Keratinocyte (primary cell): Measurements from ENCODE around the gene IQCE. TPM values are rescaled to one million over a fixed set of nuclear protein-coding genes. Genes with fewer than 3 reads are reported as not detected.

Experiments
- DNase-seq: peaks from one replicate; pipeline ENCODE4 v3.0.0-alpha.2; 2011; ENCODE audit warnings: low read depth, missing footprints, low spot score
- FAIRE-seq: peaks from 2 replicates; lab custom pipeline; 2011; peaks lifted over from hg19 to GRCh38; lab: Jason Lieb, UNC
- H2AFZ ChIP-seq: 2 replicates; pipeline ENCODE4 v1.6.0; 2012; ENCODE audit warnings: low read length, control low read depth, inconsistent platforms; ENCODE audit not compliant: control insufficient read depth
- H3K27ac ChIP-seq: 2 replicates; pipeline ENCODE4 v1.5.1; 2011; ENCODE audit warnings: low read length; ENCODE audit not compliant: control insufficient read depth, insufficient read depth
- H3K27me3 ChIP-seq: 3 replicates; pipeline ENCODE4 v1.6.0; 2011; ENCODE audit warnings: low read length; ENCODE audit not compliant: control insufficient read depth, insufficient read depth; ENCODE audit errors: extremely low read depth
- H3K36me3 ChIP-seq, 2 experiments: 2 replicates in 1 of 2; 3 replicates in 1 of 2; pipeline ENCODE4 v1.5.1; 2011; ENCODE audit warnings: low read length in 2 of 2, mild to moderate bottlenecking in 1 of 2; ENCODE audit not compliant: control insufficient read depth in 2 of 2, insufficient read depth in 2 of 2; ENCODE audit errors: extremely low read depth in 1 of 2
- H3K4me1 ChIP-seq: 3 replicates; pipeline ENCODE4 v1.5.1; 2011; ENCODE audit warnings: low read length; ENCODE audit not compliant: control insufficient read depth, insufficient read depth; ENCODE audit errors: extremely low read depth
- H3K4me2 ChIP-seq: 3 replicates; pipeline ENCODE4 v1.6.0; 2011; ENCODE audit warnings: low read depth, low read length; ENCODE audit not compliant: control insufficient read depth, insufficient read depth; ENCODE audit errors: extremely low read depth
- H3K4me3 ChIP-seq, 3 experiments: fragments of 200-600 bp in 1 of 3; sonication (generic) in 1 of 3; 2 replicates in 2 of 3; 3 replicates in 1 of 3; pipeline ENCODE4 v1.5.1; 2011 to 2016; ENCODE audit warnings: low read length in 3 of 3, mild to moderate bottlenecking in 3 of 3, control low read depth in 2 of 3, inconsistent platforms in 1 of 3, low read depth in 1 of 3, mixed read lengths in 1 of 3, mixed run types in 1 of 3, moderate library complexity in 1 of 3; ENCODE audit not compliant: control insufficient read depth in 2 of 3, insufficient read depth in 2 of 3; ENCODE audit errors: extremely low read depth in 1 of 3
- H3K79me2 ChIP-seq: 2 replicates; pipeline ENCODE4 v1.6.0; 2012; ENCODE audit warnings: low read length; ENCODE audit not compliant: control insufficient read depth, insufficient read depth
- H3K9ac ChIP-seq: 3 replicates; pipeline ENCODE4 v1.6.0; 2011; ENCODE audit warnings: low read length; ENCODE audit not compliant: control insufficient read depth, insufficient read depth; ENCODE audit errors: extremely low read depth
- H3K9me1 ChIP-seq: 3 replicates; pipeline ENCODE4 v1.6.0; 2011; ENCODE audit warnings: low read length; ENCODE audit not compliant: control insufficient read depth, insufficient read depth; ENCODE audit errors: extremely low read depth
- H3K9me3 ChIP-seq: 2 replicates; pipeline ENCODE4 v1.5.1; 2012; ENCODE audit warnings: low read depth, low read length; ENCODE audit not compliant: control insufficient read depth
- H4K20me1 ChIP-seq: 3 replicates; pipeline ENCODE4 v1.6.0; 2011; ENCODE audit warnings: low read length; ENCODE audit not compliant: control insufficient read depth, insufficient read depth; ENCODE audit errors: extremely low read depth
- EZH2 ChIP-seq: IDR thresholded peaks from one replicate; pipeline ENCODE4 v1.6.1; 2012; ENCODE audit warnings: inconsistent platforms, mild to moderate bottlenecking, low read length, moderate library complexity
- dilution Hi-C: fragments of 300-500 bp; cut with MboI; formaldehyde crosslinking; loops from one replicate; pipeline ENCODE4 v1.7.0; 2020; ENCODE audit warnings: low sequenced_read_pairs; ENCODE audit not compliant: extremely low pct_ligation_motif_present
- polyA plus RNA-seq, 5 experiments: library from polyadenylated mRNA; depleted of rRNA in 3 of 5; stranded (reverse) in 3 of 5; stranded (forward) in 1 of 5; unstranded in 1 of 5; fragments of >200 nt; gene quantifications; 1 replicate in 1 of 5; 2 replicates in 3 of 5; 3 replicates in 1 of 5; pipeline versions ENCODE4 v1.2.1 to v1.2.3, GENCODE V29; 2011 to 2012; ENCODE audit warnings: missing spikeins in 2 of 5, low read depth in 1 of 5, low replicate concordance in 1 of 5
- TF ChIP-seq, protein P1 (sequence below), 3 experiments: IDR thresholded peaks in 1 of 3; conservative IDR thresholded peaks in 1 of 3; optimal IDR thresholded peaks in 1 of 3; 2 replicates in 2 of 3; 3 replicates in 1 of 3; pipeline versions ENCODE3 to v1.5.1; 2011; ENCODE audit warnings: low read length in 3 of 3, mild to moderate bottlenecking in 3 of 3, moderate library complexity in 2 of 3, control low read depth in 1 of 3, inconsistent platforms in 1 of 3; ENCODE audit not compliant: insufficient read depth in 2 of 3; ENCODE audit errors: extremely low read depth in 1 of 3

The IQCE gene
- polyA plus RNA-seq, 1 donor (not counting 4 experiments of a cell fraction or from before 2014, with no cell fraction given): 5.2 TPM

GRCh38 chr7:2647594-2648172, 88.9 kb downstream of the IQCE start:
- Histone ChIP-seq H3K9me3 (no peaks in the 10 kb centered on the region), H3K79me2 (peaks cover 8% of the 10 kb centered on the region), H3K27me3 (no peaks in the 10 kb centered on the region), H2AFZ (no peak overlapping the region), H3K36me3 (peaks cover 8 to 17% of the 10 kb centered on the region in 2 experiments), H3K9me1 (no peaks in the 10 kb centered on the region), H3K27ac (no peak overlapping the region), H3K4me2 (no peak overlapping the region), H3K4me3 (no peak overlapping the region), H4K20me1 (no peaks in the 10 kb centered on the region), H3K9ac (no peak overlapping the region), H3K4me1 (no peaks in the 10 kb centered on the region)
- DNase-seq (no peak), FAIRE-seq (no peak)
- TF ChIP-seq, protein P1, sequence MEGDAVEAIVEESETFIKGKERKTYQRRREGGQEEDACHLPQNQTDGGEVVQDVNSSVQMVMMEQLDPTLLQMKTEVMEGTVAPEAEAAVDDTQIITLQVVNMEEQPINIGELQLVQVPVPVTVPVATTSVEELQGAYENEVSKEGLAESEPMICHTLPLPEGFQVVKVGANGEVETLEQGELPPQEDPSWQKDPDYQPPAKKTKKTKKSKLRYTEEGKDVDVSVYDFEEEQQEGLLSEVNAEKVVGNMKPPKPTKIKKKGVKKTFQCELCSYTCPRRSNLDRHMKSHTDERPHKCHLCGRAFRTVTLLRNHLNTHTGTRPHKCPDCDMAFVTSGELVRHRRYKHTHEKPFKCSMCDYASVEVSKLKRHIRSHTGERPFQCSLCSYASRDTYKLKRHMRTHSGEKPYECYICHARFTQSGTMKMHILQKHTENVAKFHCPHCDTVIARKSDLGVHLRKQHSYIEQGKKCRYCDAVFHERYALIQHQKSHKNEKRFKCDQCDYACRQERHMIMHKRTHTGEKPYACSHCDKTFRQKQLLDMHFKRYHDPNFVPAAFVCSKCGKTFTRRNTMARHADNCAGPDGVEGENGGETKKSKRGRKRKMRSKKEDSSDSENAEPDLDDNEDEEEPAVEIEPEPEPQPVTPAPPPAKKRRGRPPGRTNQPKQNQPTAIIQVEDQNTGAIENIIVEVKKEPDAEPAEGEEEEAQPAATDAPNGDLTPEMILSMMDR (optimal IDR thresholded peaks at IDR 0.05 in 1 of 3, IDR thresholded peaks at IDR 0.05 in 1 of 3, conservative IDR thresholded peaks at IDR 0.05 in 1 of 3; ENCODE audit: extremely low read depth in 1 of 3, insufficient read depth in 2 of 3, low read length in 3 of 3): no peak
- no peak for TF ChIP-seq EZH2
- dilution Hi-C loops: no loop called here

GRCh38 chr7:2649139-2649838, 90.5 kb downstream of the IQCE start:
- no peak for FAIRE-seq
- Histone ChIP-seq H2AFZ (no peak overlapping the region), H3K4me1 (no peaks in the 10 kb centered on the region)

More at GRCh38 chr7:2649139-2649838, 90.5 kb downstream of the IQCE start:
- H3K79me2 ChIP-seq: no peaks in the 10 kb centered on the region
- H3K9me3 ChIP-seq: no peaks in the 10 kb centered on the region
- no peak overlapping the region for H3K27ac ChIP-seq
- H3K9ac ChIP-seq: no peak overlapping the region
- H3K27me3 ChIP-seq: no peaks in the 10 kb centered on the region
- H3K4me3 ChIP-seq: no peak overlapping the region
- H3K9me1 ChIP-seq: no peaks in the 10 kb centered on the region
- peaks cover 8 to 20% of the 10 kb centered on the region in 2 experiments for H3K36me3 ChIP-seq
- DNase-seq: no peak
- dilution Hi-C loops: no loop called here
- H3K4me2 ChIP-seq: no peak overlapping the region
- no peaks in the 10 kb centered on the region for H4K20me1 ChIP-seq
- no peak for TF ChIP-seq EZH2
- TF ChIP-seq, protein P1 (optimal IDR thresholded peaks at IDR 0.05 in 1 of 3, IDR thresholded peaks at IDR 0.05 in 1 of 3, conservative IDR thresholded peaks at IDR 0.05 in 1 of 3; ENCODE audit: extremely low read depth in 1 of 3, insufficient read depth in 2 of 3, low read length in 3 of 3): no peak
